ENCODE results near the gene UBE2V1.
A peak's percentile ranks its signal among the peaks of the same experiment; 100 is the strongest.

Gene UBE2V1

GRCh38 chr20:50118203-50118602 is 5.3 kb upstream of the UBE2V1 start:
- Histone ChIP-seq H3K9me3 (ENCODE audit: control insufficient read depth, low read length) (peaks cover 7% of the 10 kb centered on the region), H3K4me2 (ENCODE audit: low read length, poor library complexity, severe bottlenecking) (no peak overlapping the region), H2BK5ac (ENCODE audit: low read depth, low read length, poor library complexity, severe bottlenecking) (no peak overlapping the region), H3K27me3 (ENCODE audit: control insufficient read depth in 1 of 2, insufficient read depth in 1 of 2, low read length in 2 of 2) (no peaks in the 10 kb centered on the region), H3K27ac (ENCODE audit: low read length, poor library complexity, severe bottlenecking) (no peak overlapping the region), H2AFZ (ENCODE audit: low read depth, low read length) (no peak overlapping the region), H3K14ac (ENCODE audit: low read length in 2 of 2) (no peak overlapping the region), H3K4me1 (ENCODE audit: control insufficient read depth, insufficient read depth, low read depth, low read length) (peaks cover 17% of the 10 kb centered on the region), H2BK15ac (ENCODE audit: low read depth, poor library complexity, severe bottlenecking) (no peak overlapping the region), H4K91ac (ENCODE audit: low read length) (no peak overlapping the region), H3K79me1 (replicated peaks; ENCODE audit: low read length, poor library complexity, severe bottlenecking) (peaks cover 12% of the 10 kb centered on the region), H2BK12ac (ENCODE audit: low read length in 2 of 2) (no peak overlapping the region), H2AK5ac (ENCODE audit: low read length, severe bottlenecking) (no peak overlapping the region), H2BK120ac (ENCODE audit: low read depth, low read length) (no peak overlapping the region), H3K23ac (ENCODE audit: low read length in 2 of 2) (no peak overlapping the region), H3K18ac (ENCODE audit: low read depth in 1 of 2, low read length in 2 of 2) (no peak overlapping the region), H3K4me3 (ENCODE audit: insufficient read depth in 1 of 2, low read depth in 1 of 2, low read length in 2 of 2) (no peak overlapping the region), H3K36me3 (ENCODE audit: control insufficient read depth in 1 of 2, insufficient read depth in 2 of 2, low read depth in 1 of 2, low read length in 2 of 2) (peaks cover 8 to 11% of the 10 kb centered on the region in 2 experiments), H3K4ac (ENCODE audit: low read depth in 1 of 2, low read length in 2 of 2) (no peak overlapping the region), H4K8ac (ENCODE audit: low read length) (no peak overlapping the region), H3K9ac (ENCODE audit: low read length) (no peak overlapping the region)
- DNase-seq, result no peak
- 100% methylated on average over 1 of the region's 2 CpGs for WGBS

- Histone ChIP-seq H3K79me1 (replicated peaks; ENCODE audit: low read length, poor library complexity, severe bottlenecking) (peaks cover 11% of the 10 kb centered on the region), H3K9me3 (ENCODE audit: control insufficient read depth, low read length) (peaks cover 3% of the 10 kb centered on the region), H3K4me3 (ENCODE audit: insufficient read depth in 1 of 2, low read depth in 1 of 2, low read length in 2 of 2) (peak overlapping the region in 1 of 2 experiments; percentile 83), H3K23ac (ENCODE audit: low read length in 2 of 2) (no peak overlapping the region), H4K8ac (ENCODE audit: low read length) (peak overlapping the region; percentile 97), H2BK15ac (ENCODE audit: low read depth, poor library complexity, severe bottlenecking) (no peak overlapping the region), H3K18ac (ENCODE audit: low read depth in 1 of 2, low read length in 2 of 2) (peak overlapping the region in 1 of 2 experiments; percentile 11), H2BK120ac (ENCODE audit: low read depth, low read length) (no peak overlapping the region), H3K9ac (ENCODE audit: low read length) (peak overlapping the region; percentile 89), H3K4ac (ENCODE audit: low read depth in 1 of 2, low read length in 2 of 2) (peak overlapping the region; percentile 64 to 69), H3K27me3 (ENCODE audit: control insufficient read depth in 1 of 2, insufficient read depth in 1 of 2, low read length in 2 of 2) (no peaks in the 10 kb centered on the region), H2AK5ac (ENCODE audit: low read length, severe bottlenecking) (peak overlapping the region; percentile 71), H2BK12ac (ENCODE audit: low read length in 2 of 2) (peak overlapping the region in 1 of 2 experiments; percentile 54), H3K4me1 (ENCODE audit: control insufficient read depth, insufficient read depth, low read depth, low read length) (peaks cover 20% of the 10 kb centered on the region), H4K91ac (ENCODE audit: low read length) (no peak overlapping the region), H3K36me3 (ENCODE audit: control insufficient read depth in 1 of 2, insufficient read depth in 2 of 2, low read depth in 1 of 2, low read length in 2 of 2) (peaks cover 2 to 4% of the 10 kb centered on the region in 2 experiments), H3K27ac (ENCODE audit: low read length, poor library complexity, severe bottlenecking) (no peak overlapping the region), H2BK5ac (ENCODE audit: low read depth, low read length, poor library complexity, severe bottlenecking) (no peak overlapping the region), H3K4me2 (ENCODE audit: low read length, poor library complexity, severe bottlenecking) (peak overlapping the region; percentile 41), H3K14ac (ENCODE audit: low read length in 2 of 2) (no peak overlapping the region), H2AFZ (ENCODE audit: low read depth, low read length) (no peak overlapping the region)
- 97% methylated on average over 16 of the region's 19 CpGs for WGBS
- no peak for DNase-seq
Observed at GRCh38 chr20:50116368-50116999, 3.5 kb upstream of the UBE2V1 start.

- DNase-seq, result peak; percentile 97
- Histone ChIP-seq H3K4me3 (ENCODE audit: insufficient read depth in 1 of 2, low read depth in 1 of 2, low read length in 2 of 2) (peak overlapping the region in 1 of 2 experiments; percentile 83), H3K18ac (ENCODE audit: low read depth in 1 of 2, low read length in 2 of 2) (no peak overlapping the region), H3K4me1 (ENCODE audit: control insufficient read depth, insufficient read depth, low read depth, low read length) (peaks cover 18% of the 10 kb centered on the region), H3K14ac (ENCODE audit: low read length in 2 of 2) (no peak overlapping the region), H2AK5ac (ENCODE audit: low read length, severe bottlenecking) (peak overlapping the region; percentile 71), H4K8ac (ENCODE audit: low read length) (peak overlapping the region; percentile 97), H3K4me2 (ENCODE audit: low read length, poor library complexity, severe bottlenecking) (peak overlapping the region; percentile 66), H3K36me3 (ENCODE audit: control insufficient read depth in 1 of 2, insufficient read depth in 2 of 2, low read depth in 1 of 2, low read length in 2 of 2) (peaks cover 0 to 3% of the 10 kb centered on the region in 2 experiments), H3K23ac (ENCODE audit: low read length in 2 of 2) (no peak overlapping the region), H2BK5ac (ENCODE audit: low read depth, low read length, poor library complexity, severe bottlenecking) (no peak overlapping the region), H2BK12ac (ENCODE audit: low read length in 2 of 2) (no peak overlapping the region), H3K9me3 (ENCODE audit: control insufficient read depth, low read length) (no peaks in the 10 kb centered on the region), H3K27me3 (ENCODE audit: control insufficient read depth in 1 of 2, insufficient read depth in 1 of 2, low read length in 2 of 2) (no peaks in the 10 kb centered on the region), H2BK15ac (ENCODE audit: low read depth, poor library complexity, severe bottlenecking) (no peak overlapping the region), H3K27ac (ENCODE audit: low read length, poor library complexity, severe bottlenecking) (peak overlapping the region; percentile 52), H3K79me1 (replicated peaks; ENCODE audit: low read length, poor library complexity, severe bottlenecking) (peaks cover 11% of the 10 kb centered on the region), H2BK120ac (ENCODE audit: low read depth, low read length) (no peak overlapping the region), H2AFZ (ENCODE audit: low read depth, low read length) (peak overlapping the region; percentile 47), H4K91ac (ENCODE audit: low read length) (no peak overlapping the region), H3K9ac (ENCODE audit: low read length) (peak overlapping the region; percentile 89), H3K4ac (ENCODE audit: low read depth in 1 of 2, low read length in 2 of 2) (peak overlapping the region; percentile 1 to 64)
- under 1% methylated on average over 22 of the region's 24 CpGs for WGBS
Observed at GRCh38 chr20:50115591-50116367, 2.8 kb upstream of the UBE2V1 start.

GRCh38 chr20:50115041-50115512 is 2.1 kb upstream of the UBE2V1 start:
- H3K79me1 ChIP-seq (replicated peaks; ENCODE audit: low read length, poor library complexity, severe bottlenecking), result peaks cover 11% of the 10 kb centered on the region
- peak overlapping the region; percentile 29 to 61 for H2BK12ac ChIP-seq (ENCODE audit: low read length in 2 of 2)
- H2BK15ac ChIP-seq (ENCODE audit: low read depth, poor library complexity, severe bottlenecking), result no peak overlapping the region
- no peak overlapping the region for H4K8ac ChIP-seq (ENCODE audit: low read length)
- no peak overlapping the region for H2BK5ac ChIP-seq (ENCODE audit: low read depth, low read length, poor library complexity, severe bottlenecking)
- H3K36me3 ChIP-seq (ENCODE audit: control insufficient read depth in 1 of 2, insufficient read depth in 2 of 2, low read depth in 1 of 2, low read length in 2 of 2), result peaks cover 0 to 7% of the 10 kb centered on the region in 2 experiments
- H3K4me2 ChIP-seq (ENCODE audit: low read length, poor library complexity, severe bottlenecking), result peak overlapping the region; percentile 66
- H4K91ac ChIP-seq (ENCODE audit: low read length), result peak overlapping the region; percentile 49
- H2BK120ac ChIP-seq (ENCODE audit: low read depth, low read length), result no peak overlapping the region
- H3K4me3 ChIP-seq (ENCODE audit: insufficient read depth in 1 of 2, low read depth in 1 of 2, low read length in 2 of 2), result peak overlapping the region in 1 of 2 experiments; percentile 83
- H3K9ac ChIP-seq (ENCODE audit: low read length), result peak overlapping the region; percentile 89
- peak overlapping the region; percentile 71 for H2AK5ac ChIP-seq (ENCODE audit: low read length, severe bottlenecking)
- H3K4me1 ChIP-seq (ENCODE audit: control insufficient read depth, insufficient read depth, low read depth, low read length), result peaks cover 21% of the 10 kb centered on the region
- no peak for DNase-seq
- H2AFZ ChIP-seq (ENCODE audit: low read depth, low read length), result no peak overlapping the region
- no peaks in the 10 kb centered on the region for H3K9me3 ChIP-seq (ENCODE audit: control insufficient read depth, low read length)
- peak overlapping the region; percentile 9 to 17 for H3K4ac ChIP-seq (ENCODE audit: low read depth in 1 of 2, low read length in 2 of 2)
- no peak overlapping the region for H3K14ac ChIP-seq (ENCODE audit: low read length in 2 of 2)
- H3K18ac ChIP-seq (ENCODE audit: low read depth in 1 of 2, low read length in 2 of 2), result no peak overlapping the region
- H3K27ac ChIP-seq (ENCODE audit: low read length, poor library complexity, severe bottlenecking), result no peak overlapping the region
- H3K27me3 ChIP-seq (ENCODE audit: control insufficient read depth in 1 of 2, insufficient read depth in 1 of 2, low read length in 2 of 2), result no peaks in the 10 kb centered on the region
- WGBS, result 80% methylated on average over 6 of the region's 6 CpGs
- no peak overlapping the region for H3K23ac ChIP-seq (ENCODE audit: low read length in 2 of 2)
